ENCODE data around the gene BOD1L1.

Gene BOD1L1

DNA sequence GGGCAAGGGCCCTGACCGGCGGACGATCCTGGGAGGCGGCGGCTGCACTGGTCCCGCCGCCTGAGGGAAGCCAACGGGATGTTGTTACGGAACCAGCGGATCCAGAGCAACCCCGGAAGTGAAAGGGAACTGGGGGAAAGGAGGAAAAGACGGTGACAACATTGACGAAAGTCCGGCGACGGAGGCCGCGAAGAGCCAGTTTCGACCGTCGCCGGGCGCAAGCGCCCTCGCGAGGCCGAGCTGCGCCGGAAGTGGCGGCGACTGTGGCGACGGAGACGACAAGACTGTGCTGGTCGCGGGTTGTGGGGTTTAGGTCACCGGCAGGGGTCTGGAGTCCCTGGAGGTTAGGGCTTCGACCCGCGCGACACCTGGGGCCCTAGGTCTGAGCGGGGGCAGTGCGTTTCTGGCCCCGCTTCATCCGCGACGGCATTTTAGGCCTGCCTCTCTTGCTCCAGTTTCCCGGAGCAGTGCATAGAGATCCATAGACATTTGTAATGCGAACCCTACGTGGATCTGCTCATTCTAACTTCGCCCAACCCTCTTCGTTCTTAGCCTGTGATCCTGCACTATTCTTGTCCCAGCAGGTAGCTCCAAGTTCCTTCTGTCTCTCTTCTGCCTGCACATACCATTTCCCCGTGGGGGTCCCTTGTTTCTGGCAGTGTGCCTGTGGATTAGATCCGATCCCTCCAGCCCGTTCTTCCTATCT, at the start of gene BOD1L1:
TSS of gene BOD1L1 (minus strand) at position 120 of the 706 bp plus-strand sequence. CDS start 138 bp downstream, outside the sequence.
- DNase-seq, result peak; percentile 93

DNA sequence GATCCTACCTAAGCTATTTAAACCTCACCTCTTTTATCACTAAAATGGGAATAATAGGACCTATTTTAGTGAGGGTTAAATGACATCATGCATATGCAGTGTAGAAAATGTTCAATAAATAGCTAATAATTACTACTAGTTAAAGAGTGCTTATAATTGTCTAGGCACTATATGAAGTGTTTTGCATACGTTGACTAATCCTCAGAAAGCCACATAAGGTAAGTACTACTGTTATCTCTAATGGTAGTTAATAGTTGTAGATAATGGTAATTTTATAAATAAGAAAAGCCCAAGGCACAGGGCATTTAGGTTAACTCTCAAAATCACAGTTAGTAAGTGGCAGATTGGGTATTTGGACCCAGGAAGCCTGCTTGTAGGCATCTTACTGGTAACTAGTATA, 47.4 kb upstream of the BOD1L1 start:
- DNase-seq, result no peak

DNA sequence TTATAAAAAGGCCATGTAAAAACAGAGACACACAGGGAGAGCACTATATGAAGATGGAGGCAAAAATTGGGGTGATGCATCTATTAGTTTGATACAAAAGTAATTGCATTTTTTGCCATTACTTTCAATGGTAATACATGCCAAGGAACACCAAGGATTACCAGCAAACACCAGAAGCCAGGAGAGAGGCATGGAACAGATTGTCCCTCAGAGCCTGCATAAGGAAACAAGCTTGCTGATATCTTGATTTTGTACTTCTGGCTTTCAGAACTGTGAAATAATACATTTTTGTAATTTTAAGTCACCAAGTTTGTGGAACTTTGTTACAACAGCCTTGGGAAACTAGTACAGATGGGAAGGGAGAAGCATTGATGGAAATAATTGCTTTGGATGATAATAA, 45.6 kb upstream of the BOD1L1 start:
- no peak for DNase-seq

DNA sequence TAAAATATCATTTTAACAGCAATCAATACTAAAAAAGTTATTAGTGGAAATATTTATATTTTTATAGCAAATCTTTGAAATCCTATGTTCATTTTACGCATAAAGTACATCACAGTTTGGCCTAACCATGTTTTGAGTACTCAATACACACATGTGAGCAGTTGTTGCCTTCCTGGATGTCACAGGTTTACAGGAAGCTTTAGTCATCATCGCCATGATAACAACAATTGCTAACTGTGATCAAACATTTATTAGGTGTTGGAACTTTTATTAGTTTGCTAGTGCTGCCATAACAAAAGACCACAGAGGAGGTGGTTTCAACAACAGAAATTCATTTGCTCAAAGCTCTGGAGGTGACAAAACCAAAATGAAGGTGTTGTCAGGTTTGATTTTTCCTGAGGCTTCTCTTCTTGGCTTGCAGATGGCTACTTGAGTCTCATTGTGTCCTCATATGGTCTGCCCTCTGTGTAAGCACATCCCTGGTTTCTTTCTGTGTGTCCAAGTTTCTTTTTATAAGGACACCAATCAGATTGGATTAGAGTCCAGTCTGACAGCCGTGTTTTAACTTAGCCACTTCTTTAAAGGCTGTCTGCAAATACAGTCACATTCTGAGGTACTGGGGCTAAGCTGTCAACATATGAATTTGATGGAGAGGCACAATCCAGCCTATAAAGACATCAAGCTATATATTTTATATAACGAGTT, 43.1 kb upstream of the BOD1L1 start:
- DNase-seq, result no peak

DNA sequence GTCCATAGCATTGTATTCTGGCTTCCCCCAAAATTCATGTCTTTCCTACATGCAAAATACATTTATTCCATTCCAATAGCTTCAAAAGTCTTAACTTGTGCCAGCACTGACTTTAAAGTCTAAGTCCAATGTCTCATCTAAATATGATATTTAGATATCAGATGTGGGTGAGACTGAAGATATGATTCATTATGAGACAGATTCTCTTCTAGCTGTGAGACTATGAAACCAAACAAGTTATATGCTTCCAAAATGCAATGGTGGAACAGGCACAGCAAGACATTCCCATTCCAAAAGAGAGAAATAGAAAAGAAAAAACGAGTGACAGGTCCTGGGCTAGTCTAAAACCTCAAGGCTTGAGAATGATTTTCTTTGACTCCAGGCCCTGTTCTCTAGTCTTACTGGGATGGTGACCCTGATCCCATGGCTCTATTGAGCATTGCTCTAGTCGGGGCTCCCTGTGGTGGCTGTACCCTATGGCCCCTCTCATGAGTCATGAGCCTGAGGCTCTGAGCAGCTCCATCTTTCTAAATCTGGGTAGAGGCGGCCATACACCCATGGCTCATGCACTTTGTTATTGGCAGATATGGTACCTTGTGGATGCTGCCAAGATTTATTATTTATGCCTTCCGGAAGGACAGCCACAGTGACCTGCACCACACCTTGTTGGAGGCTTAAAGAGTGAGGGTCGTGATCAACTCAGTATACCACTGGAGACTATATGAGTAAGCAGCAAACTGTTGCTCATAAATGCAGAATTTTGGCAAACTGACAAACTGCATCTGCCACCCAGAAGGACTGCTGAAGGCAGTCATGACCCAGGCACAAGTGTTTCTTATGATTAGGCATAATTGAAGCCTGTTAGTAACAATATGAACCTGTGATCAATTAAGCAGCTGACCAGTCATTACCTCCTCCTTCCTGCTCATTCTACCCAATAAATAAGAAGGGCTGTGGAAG, 38.5 kb upstream of the BOD1L1 start:
- DNase-seq, result no peak

DNA sequence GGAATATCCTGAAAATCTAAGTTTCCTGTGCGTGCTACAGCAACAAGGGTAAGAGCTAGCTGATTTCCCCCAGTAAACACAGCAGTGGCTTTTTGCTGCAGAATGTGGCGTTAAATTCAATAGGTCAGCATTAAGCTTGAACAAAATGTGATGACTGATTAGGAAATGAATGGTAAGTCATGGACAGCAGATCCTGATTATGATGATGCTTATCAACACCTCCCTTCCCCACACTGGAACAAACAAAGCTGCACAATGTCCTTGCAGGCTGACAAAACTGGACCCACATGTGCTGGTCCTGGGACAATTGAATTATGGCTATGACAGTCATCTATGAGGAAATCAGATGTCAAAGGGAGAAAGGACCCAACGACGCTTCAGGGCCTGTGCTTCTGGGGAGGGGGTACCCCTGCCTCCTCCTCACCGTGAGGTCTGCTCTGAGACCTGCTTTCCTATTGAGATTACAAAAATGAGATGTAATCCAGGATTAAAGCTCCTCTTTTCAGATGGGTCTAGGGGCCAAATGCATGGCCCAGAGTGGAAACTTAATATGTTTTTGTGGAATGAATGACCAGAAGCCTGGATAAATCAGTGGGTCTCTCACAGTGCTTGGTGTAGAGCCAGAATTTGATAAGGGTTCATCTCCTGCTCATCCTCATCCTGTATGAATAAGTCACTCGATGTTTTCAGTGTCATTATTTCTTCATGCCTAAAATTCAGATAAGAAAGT, 32.0 kb upstream of the BOD1L1 start:
- no peak for DNase-seq

DNA sequence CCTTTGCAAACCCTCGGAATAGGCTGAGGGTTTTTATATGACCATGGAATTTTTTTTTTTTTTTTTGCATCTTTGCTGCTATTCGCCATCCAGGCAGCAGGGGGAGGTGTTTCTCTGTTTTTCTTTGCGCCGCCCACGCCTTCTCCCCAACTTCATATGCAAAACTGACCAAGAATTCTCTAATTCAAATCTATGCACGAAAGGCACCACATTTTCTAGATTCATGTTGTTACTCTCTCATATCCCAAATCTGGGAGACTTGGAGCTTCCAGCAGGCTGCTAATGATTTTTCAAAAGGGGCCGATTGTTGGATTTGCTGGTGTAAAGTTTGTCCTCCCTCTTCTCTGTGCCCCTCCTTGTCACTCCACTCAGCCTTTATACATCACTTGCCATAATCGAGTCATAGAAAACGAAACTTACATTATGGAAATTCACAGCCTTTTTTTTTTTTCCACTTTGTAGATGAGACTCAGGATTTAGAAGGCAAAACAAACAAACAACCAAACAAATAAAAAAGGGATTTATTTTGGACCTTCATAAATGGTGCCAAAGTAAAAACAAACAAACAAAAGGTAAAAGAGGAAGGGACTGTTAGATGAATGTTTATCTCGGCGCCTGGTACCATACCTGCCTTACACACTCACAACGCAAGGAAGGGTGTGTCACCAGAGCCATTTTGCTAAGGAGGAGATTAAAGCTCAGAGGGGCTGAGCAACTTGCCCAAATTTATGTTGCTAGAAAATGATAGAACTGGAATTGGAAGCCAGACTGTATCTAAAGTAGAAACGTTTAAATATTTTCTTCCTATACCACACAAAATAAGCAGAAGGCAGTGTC, 29.3 kb upstream of the BOD1L1 start:
- DNase-seq, result peak; percentile 56

DNA sequence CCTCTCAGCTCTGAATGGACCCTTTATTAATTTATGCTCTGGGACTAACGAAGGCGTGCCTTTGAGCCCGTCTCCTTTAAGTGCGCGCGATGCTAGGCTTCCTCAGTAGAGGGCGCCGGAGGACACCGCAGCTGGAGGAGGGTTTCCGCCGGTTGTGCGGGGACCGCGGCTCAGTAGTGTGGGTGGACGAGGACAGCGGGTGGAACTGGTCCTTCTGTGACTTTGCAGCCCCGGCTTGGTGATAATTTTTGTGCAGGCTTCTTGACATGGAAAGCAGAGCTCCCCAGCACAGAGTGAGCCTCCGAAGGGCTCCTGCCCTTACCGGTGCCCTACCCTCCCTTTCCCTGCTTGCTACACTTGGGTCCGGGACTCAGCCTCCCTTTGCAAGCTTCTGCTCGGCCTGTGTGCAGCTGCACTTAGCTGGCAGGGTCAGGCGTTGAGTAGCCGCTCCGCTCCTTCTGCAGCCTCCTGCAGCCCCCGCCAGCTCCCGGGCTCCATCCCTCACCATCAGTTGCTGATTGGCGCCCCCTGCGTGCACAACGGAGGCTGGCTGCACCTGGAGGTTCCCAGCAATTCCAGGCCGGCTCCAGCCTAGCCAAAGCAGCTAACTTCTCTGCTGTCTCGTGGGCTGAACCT, 26.8 kb upstream of the BOD1L1 start:
- peak; percentile 77 for DNase-seq

DNA sequence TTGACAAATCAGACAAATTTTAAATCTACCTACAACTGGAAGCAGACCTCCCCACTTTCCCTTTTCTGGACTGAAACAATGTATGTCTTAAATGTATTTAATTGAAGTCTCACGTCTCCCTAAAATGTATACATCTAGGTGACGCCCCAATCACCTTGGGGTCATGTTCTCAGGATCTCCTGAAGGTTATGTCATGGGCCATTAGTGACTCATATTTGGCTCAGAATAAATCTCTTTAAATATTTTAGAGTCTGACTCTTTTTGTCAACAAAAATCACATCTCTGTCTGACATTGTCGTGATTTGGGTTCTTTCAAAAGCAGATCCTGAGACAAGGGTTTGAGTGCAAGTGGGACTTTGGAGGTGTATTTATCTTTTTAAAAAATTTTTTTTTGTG, 26.2 kb upstream of the BOD1L1 start:
- DNase-seq, result no peak

DNA sequence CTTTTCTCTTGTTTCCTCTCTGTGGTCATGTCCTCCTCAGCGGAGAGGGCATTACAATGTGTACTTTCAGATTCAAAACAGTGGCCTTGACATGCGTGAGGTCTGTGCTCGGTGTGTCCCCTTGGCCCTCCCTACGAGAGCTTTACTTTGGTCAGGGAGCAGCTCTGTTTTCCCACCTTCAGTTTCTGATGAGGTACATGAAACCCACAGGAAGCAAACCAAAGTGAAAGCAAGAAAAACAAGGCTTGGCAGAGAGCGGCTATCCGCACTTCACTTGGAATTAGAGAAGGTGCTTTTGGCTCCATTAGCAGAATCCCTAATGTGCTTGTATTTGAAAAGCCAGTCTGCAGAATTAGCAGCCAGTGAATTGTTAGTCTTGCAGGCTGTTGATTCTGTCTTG, 19.5 kb upstream of the BOD1L1 start:
- DNase-seq, result no peak

DNA sequence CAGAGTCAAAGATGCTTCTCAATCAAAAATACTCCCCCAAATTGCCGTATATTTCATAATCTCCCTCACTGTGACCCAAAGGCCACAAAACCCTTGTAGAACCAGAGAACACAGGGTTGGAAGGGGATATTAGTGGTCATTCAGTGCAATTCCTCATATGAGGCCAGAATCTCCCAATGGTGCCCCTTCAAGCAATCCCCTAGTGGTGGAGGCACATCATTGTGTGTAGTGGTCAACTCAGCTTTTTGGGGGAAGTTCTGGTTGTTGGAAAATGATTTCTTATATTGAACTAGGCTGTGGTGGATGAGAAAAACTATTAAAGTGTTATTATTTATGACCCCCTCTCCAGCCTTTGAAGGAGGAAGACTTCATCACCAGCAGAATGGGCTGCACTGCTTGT, 17.6 kb upstream of the BOD1L1 start:
- DNase-seq, result no peak

DNA sequence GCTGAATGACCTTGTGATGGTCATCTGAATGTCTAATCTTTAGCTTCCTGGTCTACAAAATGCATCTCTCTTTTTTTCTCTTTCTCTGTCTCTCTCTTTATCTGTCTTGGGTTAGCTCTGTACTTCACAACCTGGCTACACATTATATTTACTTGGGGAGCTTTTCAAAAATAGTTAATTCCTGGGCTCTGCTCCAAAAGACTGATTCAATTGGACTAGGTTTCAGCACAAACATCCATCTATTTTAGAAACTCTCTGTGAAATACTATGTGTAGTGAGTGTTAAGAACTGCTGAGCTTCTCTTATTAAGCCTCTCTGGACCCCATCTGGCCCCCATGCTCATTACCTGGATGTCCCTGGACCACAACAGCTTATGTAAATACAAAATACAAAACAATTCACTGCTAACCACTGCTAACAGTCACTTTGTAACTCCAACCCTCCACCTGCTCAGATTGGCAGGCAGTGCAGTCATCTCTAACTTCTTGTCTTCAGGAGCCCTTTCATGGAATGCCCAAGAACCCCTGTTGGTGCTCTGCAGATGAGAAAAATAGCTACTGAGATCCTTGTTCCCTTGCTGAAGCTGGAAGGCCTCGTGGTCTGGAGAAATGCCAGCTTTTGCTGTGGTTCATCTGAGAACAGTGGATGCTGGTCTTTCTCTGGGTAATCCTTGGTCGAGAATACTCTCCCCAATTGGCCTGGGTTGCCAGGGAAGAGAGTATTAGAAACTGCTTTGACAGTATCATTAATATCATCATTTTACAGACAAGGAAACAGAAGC, 14.8 kb upstream of the BOD1L1 start:
- no peak for DNase-seq

DNA sequence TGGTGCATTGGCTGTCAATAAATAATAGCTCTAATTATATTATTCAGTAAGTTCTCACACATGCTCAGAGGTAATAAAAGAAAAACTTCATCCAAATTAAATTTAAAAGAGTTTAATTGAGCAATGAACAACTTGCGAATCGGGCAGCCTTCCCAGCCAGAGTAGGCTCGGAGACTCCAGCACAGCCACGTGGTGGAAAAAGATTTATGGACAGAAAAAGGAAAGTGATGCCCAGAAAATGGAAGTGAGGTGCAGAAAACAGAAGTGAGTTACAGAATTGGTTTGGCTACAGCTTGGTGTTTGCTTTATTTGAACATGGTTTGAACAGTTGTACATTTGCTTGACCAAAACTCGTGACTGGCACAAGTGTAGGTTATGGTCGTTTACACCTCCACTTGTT, 13.6 kb upstream of the BOD1L1 start:
- DNase-seq, result no peak

DNA sequence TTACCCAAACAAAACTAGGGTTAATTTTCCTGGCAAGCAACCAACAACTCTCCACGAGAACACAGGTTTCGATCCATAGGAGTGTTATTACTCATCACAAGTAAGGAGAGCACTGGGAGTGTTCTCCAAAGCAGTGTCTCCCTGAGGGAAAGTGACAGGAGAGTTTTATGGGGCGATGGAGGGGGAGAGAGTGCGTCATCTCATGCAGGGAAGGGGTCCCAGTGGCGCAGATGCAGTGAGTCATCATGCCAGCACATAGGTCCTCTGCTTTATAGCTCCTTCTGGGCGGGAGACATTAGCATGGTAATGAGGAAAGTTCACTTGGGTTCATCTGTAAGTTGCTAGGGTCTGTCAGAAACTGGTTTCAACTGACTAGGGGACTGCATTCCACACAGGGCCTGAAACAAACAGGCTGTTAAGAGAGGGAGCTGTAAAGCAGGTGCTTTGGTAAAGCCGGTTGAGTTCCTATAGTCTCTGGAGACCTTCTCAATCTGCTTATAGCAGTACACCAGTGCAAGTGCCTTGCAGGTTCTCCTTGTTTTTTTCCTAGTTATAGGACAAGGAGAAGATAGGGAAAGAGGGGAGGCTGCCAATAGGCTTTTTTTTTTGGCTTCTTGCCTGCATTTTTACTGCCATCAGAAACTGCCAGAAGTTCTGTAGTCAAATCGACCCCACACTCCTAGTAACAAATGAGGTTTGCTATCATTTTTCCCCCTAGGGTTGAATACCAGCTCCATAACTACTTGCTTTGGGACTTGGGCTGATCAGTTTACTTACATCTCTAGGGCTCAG, 12.8 kb upstream of the BOD1L1 start:
- DNase-seq, result no peak

DNA sequence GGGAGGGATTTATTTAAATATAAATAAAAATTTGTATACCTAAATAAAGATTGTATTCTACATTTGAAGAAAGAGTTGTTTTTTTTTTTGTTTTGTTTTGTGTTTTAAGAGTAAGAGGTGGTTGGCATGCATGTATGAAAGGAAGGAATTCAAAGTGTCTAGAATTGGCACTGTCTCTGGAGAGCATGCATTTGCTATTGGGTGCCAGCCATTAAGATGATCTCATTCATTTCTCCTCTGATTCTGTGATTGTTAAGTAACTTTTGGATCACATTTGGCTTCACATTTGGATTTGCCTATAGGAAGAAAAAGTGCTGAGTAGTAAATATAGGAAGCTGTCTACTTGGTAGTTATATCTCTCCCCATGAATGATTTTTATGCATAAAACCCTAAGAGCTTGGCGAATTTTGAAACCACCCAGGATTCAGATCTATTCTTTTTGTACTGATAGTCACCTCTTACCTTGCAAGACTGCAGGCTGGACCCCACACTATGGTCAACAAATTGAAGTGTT, 7.8 kb upstream of the BOD1L1 start:
- no peak for DNase-seq

DNA sequence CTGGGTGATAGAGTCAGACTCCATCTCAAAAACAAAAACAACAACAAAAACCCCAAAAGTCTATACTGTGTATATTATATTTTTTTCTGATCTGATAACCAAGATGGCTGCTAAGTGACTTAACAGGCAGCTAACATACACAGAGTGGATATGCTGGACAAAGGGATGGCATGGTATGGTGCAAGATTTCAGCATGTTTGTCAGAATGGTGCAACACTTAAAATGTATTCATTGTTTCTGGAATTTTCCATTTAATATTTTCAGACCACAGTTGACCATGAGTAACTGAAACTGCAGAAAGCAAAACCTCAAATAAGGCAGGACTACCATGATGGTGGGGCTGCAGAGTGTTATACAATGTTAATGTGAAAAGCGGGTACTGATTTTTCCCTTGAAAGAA, 6.1 kb upstream of the BOD1L1 start:
- DNase-seq, result no peak

DNA sequence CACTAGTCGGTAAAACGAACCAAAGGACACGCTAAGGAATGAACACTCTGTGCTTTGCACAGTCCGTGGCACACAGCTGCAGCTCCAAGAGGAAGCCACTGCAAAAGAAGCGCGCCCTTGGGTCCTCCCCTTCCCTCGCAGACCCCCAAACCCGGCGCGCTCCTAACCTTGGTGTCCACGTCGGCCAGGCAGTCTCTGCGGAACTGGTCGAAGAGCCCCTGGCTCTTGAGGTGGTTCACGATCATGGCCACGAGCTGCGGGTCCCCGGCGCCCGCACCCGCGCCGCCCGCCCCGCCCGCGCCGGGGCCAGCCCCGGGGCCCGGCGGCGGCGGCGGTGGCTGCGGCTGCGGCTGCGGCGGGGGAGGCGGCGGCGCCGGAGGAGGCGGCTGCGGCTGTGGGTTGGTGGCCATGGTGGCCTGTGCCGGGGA, 333 bp downstream of the BOD1L1 start:
- peak; percentile 33 for DNase-seq

DNA sequence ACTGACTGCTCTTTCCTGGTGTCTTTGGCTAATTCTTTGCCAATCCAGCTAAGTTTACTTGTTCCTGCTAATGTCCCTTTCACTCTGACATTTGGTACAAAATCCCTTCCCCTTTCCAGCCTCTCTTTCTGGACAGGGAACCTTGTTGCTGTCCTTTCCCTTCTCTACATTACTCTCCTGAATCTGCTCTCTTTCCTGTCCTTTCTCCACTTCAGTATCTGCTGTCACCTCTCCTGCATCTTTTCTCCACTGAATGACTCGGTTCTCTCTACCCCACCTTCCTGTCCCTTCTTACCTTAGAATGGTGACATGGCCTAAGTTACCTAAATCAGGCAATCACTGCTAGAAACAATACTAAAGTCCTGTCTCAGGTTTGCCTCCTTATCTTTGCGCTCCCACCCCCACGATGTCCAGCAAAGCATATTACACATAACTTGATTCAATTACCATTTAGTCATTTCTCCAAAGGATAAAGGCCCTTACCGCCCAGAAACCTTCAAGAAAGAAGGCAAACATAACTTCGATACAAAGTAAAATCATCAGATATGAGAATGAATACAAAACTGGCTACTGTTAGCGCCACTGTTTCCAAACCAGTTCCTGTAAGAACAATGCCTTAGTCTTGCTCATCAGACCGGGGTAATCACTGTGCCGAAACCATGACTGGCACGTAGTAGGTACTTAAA, 890 bp downstream of the BOD1L1 start:
- DNase-seq, result no peak

Measured in right hindlimb (tissue), 1 donor.